K562 (cell line): ENCODE results near the gene SOX8.

Source experiments
- ARNT ChIP-seq, 2 experiments: fragments of 450-650 bp; IDR thresholded peaks; 2 replicates each; pipeline ENCODE4 v1.6.1; 2016; ENCODE audit warnings: mild to moderate bottlenecking in 1 of 2
- CBX3 ChIP-seq, 2 experiments: IDR thresholded peaks; 1 replicate in 1 of 2; 2 replicates in 1 of 2; pipeline ENCODE4 v1.6.1; 2012; ENCODE audit warnings: inconsistent platforms in 2 of 2, low read length in 2 of 2, borderline replicate concordance in 1 of 2, control low read depth in 1 of 2
- POLR2A ChIP-seq: fragments of 450-650 bp; conservative IDR thresholded peaks from 2 replicates; pipeline ENCODE4 v1.6.1; 2016
- RNF2 ChIP-seq: sonication (generic); IDR thresholded peaks from 2 replicates; pipeline ENCODE4 v1.6.1; 2016
- SMAD1 ChIP-seq: fragments of 150-350 bp; IDR thresholded peaks from 2 replicates; pipeline ENCODE4 v1.6.1; 2014; ENCODE audit warnings: low read length, low read depth; ENCODE audit not compliant: partially characterized antibody
- SRSF3 ChIP-seq: fragments of 200-400 bp; formaldehyde crosslinking; IDR thresholded peaks from 2 replicates; pipeline ENCODE4 v1.6.1; 2016; ENCODE audit warnings: mild to moderate bottlenecking, low read length, moderate library complexity; ENCODE audit not compliant: insufficient read depth

GRCh38 chr16:995087-995486 lies 13.5 kb downstream of the SOX8 start:
- TF ChIP-seq SRSF3 (no peak), SMAD1 (no peak), POLR2A (no peak), RNF2 (no peak), CBX3 (IDR thresholded peaks at IDR 0.05; ENCODE audit: borderline replicate concordance in 1 of 2, low read length in 2 of 2) (no peak), ARNT (IDR thresholded peaks at IDR 0.05) (no peak)
